Measurements from ENCODE around the gene RAN. TPM values are rescaled to one million over a fixed set of nuclear protein-coding genes. Genes with fewer than 3 reads are reported as not detected.

RAN gene
- total and polyA plus RNA-seq, 9 of the 15 experiments (the other 6 are each of a cell fraction or from before 2014, with no cell fraction given) = 1,687 to 3,820 (median 2,300) TPM

- TF ChIP-seq, protein P1, sequence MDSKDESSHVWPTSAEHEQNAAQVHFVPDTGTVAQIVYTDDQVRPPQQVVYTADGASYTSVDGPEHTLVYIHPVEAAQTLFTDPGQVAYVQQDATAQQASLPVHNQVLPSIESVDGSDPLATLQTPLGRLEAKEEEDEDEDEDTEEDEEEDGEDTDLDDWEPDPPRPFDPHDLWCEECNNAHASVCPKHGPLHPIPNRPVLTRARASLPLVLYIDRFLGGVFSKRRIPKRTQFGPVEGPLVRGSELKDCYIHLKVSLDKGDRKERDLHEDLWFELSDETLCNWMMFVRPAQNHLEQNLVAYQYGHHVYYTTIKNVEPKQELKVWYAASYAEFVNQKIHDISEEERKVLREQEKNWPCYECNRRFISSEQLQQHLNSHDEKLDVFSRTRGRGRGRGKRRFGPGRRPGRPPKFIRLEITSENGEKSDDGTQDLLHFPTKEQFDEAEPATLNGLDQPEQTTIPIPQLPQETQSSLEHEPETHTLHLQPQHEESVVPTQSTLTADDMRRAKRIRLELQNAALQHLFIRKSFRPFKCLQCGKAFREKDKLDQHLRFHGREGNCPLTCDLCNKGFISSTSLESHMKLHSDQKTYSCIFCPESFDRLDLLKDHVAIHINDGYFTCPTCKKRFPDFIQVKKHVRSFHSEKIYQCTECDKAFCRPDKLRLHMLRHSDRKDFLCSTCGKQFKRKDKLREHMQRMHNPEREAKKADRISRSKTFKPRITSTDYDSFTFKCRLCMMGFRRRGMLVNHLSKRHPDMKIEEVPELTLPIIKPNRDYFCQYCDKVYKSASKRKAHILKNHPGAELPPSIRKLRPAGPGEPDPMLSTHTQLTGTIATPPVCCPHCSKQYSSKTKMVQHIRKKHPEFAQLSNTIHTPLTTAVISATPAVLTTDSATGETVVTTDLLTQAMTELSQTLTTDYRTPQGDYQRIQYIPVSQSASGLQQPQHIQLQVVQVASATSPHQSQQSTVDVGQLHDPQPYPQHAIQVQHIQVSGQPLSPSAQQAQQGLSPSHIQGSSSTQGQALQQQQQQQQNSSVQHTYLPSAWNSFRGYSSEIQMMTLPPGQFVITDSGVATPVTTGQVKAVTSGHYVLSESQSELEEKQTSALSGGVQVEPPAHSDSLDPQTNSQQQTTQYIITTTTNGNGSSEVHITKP (IDR thresholded peaks at IDR 0.05; ENCODE audit: partially characterized antibody) = peak; percentile 47
- TF ChIP-seq ZNF707 (CRISPR knock-in tag; conservative IDR thresholded peaks at IDR 0.05) (no peak), HOMEZ (CRISPR knock-in tag; IDR thresholded peaks at IDR 0.05) (no peak), PTBP1 (IDR thresholded peaks at IDR 0.05; ENCODE audit: low read depth, low read length) (no peak), ZBED1 (IDR thresholded peaks at IDR 0.05) (0 out of 2 replicates have a peak, but pooled peaks have one; percentile 56), NR2C2 (CRISPR knock-in tag; IDR thresholded peaks at IDR 0.05) (no peak), NR2C2 (tag; IDR thresholded peaks at IDR 0.05) (no peak), TEAD4 (IDR thresholded peaks at IDR 0.05; ENCODE audit: low read length) (peak; percentile 13; the same call in 1 of the 2 replicates), TEAD4 (CRISPR knock-in tag; IDR thresholded peaks at IDR 0.05; ENCODE audit: borderline replicate concordance) (no peak), BCOR (IDR thresholded peaks at IDR 0.05) (no peak), FOXM1 (IDR thresholded peaks at IDR 0.05; ENCODE audit: low read depth) (no peak), FOXM1 (CRISPR knock-in tag; IDR thresholded peaks at IDR 0.05; ENCODE audit: low read depth) (0 out of 2 replicates have a peak, but pooled peaks have one; percentile 52), TAF9B (IDR thresholded peaks at IDR 0.05; ENCODE audit: partially characterized antibody) (no peak), CTCFL (IDR thresholded peaks at IDR 0.05; ENCODE audit: borderline replicate concordance, insufficient read depth, low read depth, low read length, poor library complexity, severe bottlenecking) (no peak), RBBP5 (IDR thresholded peaks at IDR 0.05; ENCODE audit: borderline replicate concordance, insufficient read depth, low read length, poor library complexity, severe bottlenecking) (peak; percentile 8), BRD9 (IDR thresholded peaks at IDR 0.05; ENCODE audit: low read depth, partially characterized antibody) (no peak), EP400 (IDR thresholded peaks at IDR 0.05) (peak; percentile 41; the same call in 1 of the 2 replicates), RFX1 (IDR thresholded peaks at IDR 0.05) (peak; percentile 41; the same call in 1 of the 2 replicates), NCOR1 (IDR thresholded peaks at IDR 0.05) (no peak), NEUROD1 (IDR thresholded peaks at IDR 0.05; ENCODE audit: borderline replicate concordance, low read depth, low read length, partially characterized antibody) (no peak)
These were observed 6.6 kb downstream of the RAN start (continued) for GRCh38 chr12:130878193-130879185.

Data from K562 (cell line).